Trophoblast cell (in vitro differentiated cells and primary cell): ENCODE results near the gene KLF7.

Experiments used
- DNase-seq, 2 donors: peaks; one replicate each; pipeline ENCODE4 v3.0.0-alpha.2; 2016
- H2AFZ ChIP-seq: 2 replicates; pipeline ENCODE4 v1.6.1; 2013; ENCODE audit warnings: low read length, moderate library complexity, mild to moderate bottlenecking; ENCODE audit not compliant: insufficient read depth, poor library complexity
- H2AK5ac ChIP-seq: 2 replicates; pipeline ENCODE4 v1.6.1; 2013; ENCODE audit warnings: mild to moderate bottlenecking, low read length
- H2BK120ac ChIP-seq: 2 replicates; pipeline ENCODE4 v1.6.1; 2013; ENCODE audit warnings: low read length, mild to moderate bottlenecking, moderate library complexity; ENCODE audit not compliant: insufficient read depth, poor library complexity
- H2BK12ac ChIP-seq: 2 replicates; pipeline ENCODE4 v1.6.1; 2013; ENCODE audit warnings: mild to moderate bottlenecking, low read length, moderate library complexity
- H2BK5ac ChIP-seq: 2 replicates; pipeline ENCODE4 v1.6.1; 2013; ENCODE audit warnings: low read length, low read depth, moderate library complexity, mild to moderate bottlenecking; ENCODE audit not compliant: poor library complexity
- H3K14ac ChIP-seq: 2 replicates; pipeline ENCODE4 v1.6.1; 2013; ENCODE audit warnings: mild to moderate bottlenecking, low read length
- H3K18ac ChIP-seq: 2 replicates; pipeline ENCODE4 v1.6.1; 2013; ENCODE audit warnings: mild to moderate bottlenecking, low read length
- H3K23ac ChIP-seq: 2 replicates; pipeline ENCODE4 v1.6.1; 2013; ENCODE audit warnings: low read length
- H3K27ac ChIP-seq: 2 replicates; pipeline ENCODE4 v1.5.1; 2013; ENCODE audit warnings: low read depth, mild to moderate bottlenecking, inconsistent platforms, low read length, moderate library complexity
- H3K27me3 ChIP-seq: 2 replicates; pipeline ENCODE4 v1.6.1; 2013; ENCODE audit warnings: inconsistent platforms, mild to moderate bottlenecking, low read length, moderate library complexity; ENCODE audit not compliant: insufficient read depth
- H3K36me3 ChIP-seq, 2 experiments: 1 replicate in 1 of 2; 2 replicates in 1 of 2; pipeline ENCODE4 v1.6.1; 2013; ENCODE audit warnings: low read length in 2 of 2, mild to moderate bottlenecking in 2 of 2, moderate library complexity in 1 of 2; ENCODE audit not compliant: insufficient read depth in 2 of 2, control insufficient read depth in 1 of 2
- H3K4ac ChIP-seq: 2 replicates; pipeline ENCODE4 v1.6.1; 2013; ENCODE audit warnings: low read depth, mild to moderate bottlenecking, low read length, moderate library complexity
- H3K4me1 ChIP-seq, 2 experiments: 1 replicate in 1 of 2; 2 replicates in 1 of 2; pipeline ENCODE4 v1.6.1; 2013; ENCODE audit warnings: low read length in 2 of 2, mild to moderate bottlenecking in 2 of 2, moderate library complexity in 1 of 2; ENCODE audit not compliant: insufficient read depth in 2 of 2, control insufficient read depth in 1 of 2
- H3K4me2 ChIP-seq: 2 replicates; pipeline ENCODE4 v1.6.1; 2013; ENCODE audit warnings: inconsistent platforms, mild to moderate bottlenecking, low read length, moderate library complexity
- H3K4me3 ChIP-seq: 2 replicates; pipeline ENCODE4 v1.5.1; 2013; ENCODE audit warnings: mild to moderate bottlenecking, low read depth, low read length, inconsistent platforms
- H3K79me1 ChIP-seq: one replicate; pipeline ENCODE4 v1.6.1; 2013; ENCODE audit warnings: low read length
- H3K79me2 ChIP-seq: 2 replicates; pipeline ENCODE4 v1.6.1; 2013; ENCODE audit warnings: low read length, mild to moderate bottlenecking; ENCODE audit not compliant: control insufficient read depth, insufficient read depth, poor library complexity
- H3K9ac ChIP-seq: 2 replicates; pipeline ENCODE4 v1.6.1; 2013; ENCODE audit warnings: mild to moderate bottlenecking, low read length
- H3K9me3 ChIP-seq: 2 replicates; pipeline ENCODE4 v1.6.1; 2013; ENCODE audit warnings: low read depth, mild to moderate bottlenecking, control low read depth, inconsistent platforms, low read length; ENCODE audit not compliant: insufficient read depth
- H4K12ac ChIP-seq: 2 replicates; pipeline ENCODE4 v1.6.1; 2013; ENCODE audit warnings: low read depth, mild to moderate bottlenecking, low read length, moderate library complexity
- H4K8ac ChIP-seq: 2 replicates; pipeline ENCODE4 v1.6.1; 2013; ENCODE audit warnings: low read depth, mild to moderate bottlenecking, low read length, moderate library complexity
- H4K91ac ChIP-seq: one replicate; pipeline ENCODE4 v1.6.1; 2013; ENCODE audit warnings: low read depth, mild to moderate bottlenecking, low read length, moderate library complexity
- WGBS: extraction: QIAGEN DNeasy Blood & Tissue Kit; methylation state at CpG from one replicate; pipeline ENCODE4 v1.1.7; 2013; ENCODE audit warnings: missing lambda C conversion rate; ENCODE audit not compliant: insufficient read length, insufficient coverage; ENCODE audit errors: extremely low coverage; 5-methylcytosine and 5-hydroxymethylcytosine counted together

Gene KLF7

GRCh38 chr2:207130958-207131521 lies 34.7 kb downstream of the KLF7 start:
- WGBS, result no CpG with 5 or more reads among the region's 2 CpGs
- Histone ChIP-seq H3K14ac (no peak overlapping the region), H2BK12ac (no peak overlapping the region), H4K91ac (no peak overlapping the region), H3K36me3 (no peaks in the 10 kb centered on the region), H3K23ac (no peak overlapping the region), H3K27me3 (no peaks in the 10 kb centered on the region), H3K27ac (no peak overlapping the region), H2BK5ac (no peak overlapping the region), H3K4me3 (no peak overlapping the region), H3K9me3 (no peaks in the 10 kb centered on the region), H3K79me1 (no peaks in the 10 kb centered on the region), H3K4ac (no peak overlapping the region), H3K18ac (no peak overlapping the region), H2AK5ac (no peak overlapping the region), H4K12ac (no peak overlapping the region), H3K4me1 (peaks cover 12% of the 10 kb centered on the region in 2 experiments), H2AFZ (no peak overlapping the region), H3K4me2 (no peak overlapping the region), H3K9ac (no peak overlapping the region), H3K79me2 (peaks cover 2% of the 10 kb centered on the region), H2BK120ac (no peak overlapping the region), H4K8ac (no peak overlapping the region)
- DNase-seq, result no peak

- WGBS, result 100% methylated on average over 2 of the region's 4 CpGs
- Histone ChIP-seq H3K23ac (no peak overlapping the region), H2AK5ac (no peak overlapping the region), H3K4me1 (peaks cover 12% of the 10 kb centered on the region in 2 experiments), H4K12ac (no peak overlapping the region), H3K4me3 (no peak overlapping the region), H2BK5ac (no peak overlapping the region), H4K8ac (no peak overlapping the region), H3K36me3 (no peaks in the 10 kb centered on the region), H3K79me1 (no peaks in the 10 kb centered on the region), H3K9me3 (no peaks in the 10 kb centered on the region), H2AFZ (no peak overlapping the region), H3K18ac (no peak overlapping the region), H2BK120ac (no peak overlapping the region), H3K4me2 (no peak overlapping the region), H3K14ac (no peak overlapping the region), H2BK12ac (no peak overlapping the region), H3K4ac (no peak overlapping the region), H4K91ac (no peak overlapping the region), H3K9ac (no peak overlapping the region), H3K27me3 (no peaks in the 10 kb centered on the region), H3K27ac (no peak overlapping the region), H3K79me2 (peaks cover 2% of the 10 kb centered on the region)
- no peak for DNase-seq
These were observed 35.9 kb downstream of the KLF7 start for GRCh38 chr2:207129821-207130220.

GRCh38 chr2:207128867-207129266 lies 36.9 kb downstream of the KLF7 start:
- Histone ChIP-seq H3K4me2 (no peak overlapping the region), H3K36me3 (peaks cover 4 to 5% of the 10 kb centered on the region in 2 experiments), H2BK12ac (no peak overlapping the region), H3K18ac (no peak overlapping the region), H4K8ac (no peak overlapping the region), H3K4me1 (peaks cover 6% of the 10 kb centered on the region in 2 experiments), H3K79me1 (no peaks in the 10 kb centered on the region), H3K23ac (no peak overlapping the region), H3K9me3 (no peaks in the 10 kb centered on the region), H3K27me3 (no peaks in the 10 kb centered on the region), H3K4me3 (no peak overlapping the region), H2BK5ac (no peak overlapping the region), H2AK5ac (no peak overlapping the region), H3K27ac (no peak overlapping the region), H2BK120ac (no peak overlapping the region), H2AFZ (no peak overlapping the region), H4K12ac (no peak overlapping the region), H3K79me2 (peaks cover 2% of the 10 kb centered on the region), H3K14ac (no peak overlapping the region), H3K4ac (no peak overlapping the region), H3K9ac (no peak overlapping the region), H4K91ac (no peak overlapping the region)
- DNase-seq, result no peak
- no CpG with 5 or more reads among the region's 4 CpGs for WGBS

- H3K4me3 ChIP-seq, result no peak overlapping the region
- H2BK120ac ChIP-seq, result no peak overlapping the region
- H3K79me2 ChIP-seq, result no peaks in the 10 kb centered on the region
- H3K79me1 ChIP-seq, result peaks cover 2% of the 10 kb centered on the region
- H2BK12ac ChIP-seq, result no peak overlapping the region
- no peak overlapping the region for H4K91ac ChIP-seq
- no CpG with 5 or more reads among the region's 4 CpGs for WGBS
- H4K8ac ChIP-seq, result no peak overlapping the region
- no peak overlapping the region for H3K4ac ChIP-seq
- no peak for DNase-seq
- H4K12ac ChIP-seq, result no peak overlapping the region
- no peak overlapping the region for H3K18ac ChIP-seq
- H3K36me3 ChIP-seq, result peaks cover 8 to 10% of the 10 kb centered on the region in 2 experiments
- H2AK5ac ChIP-seq, result no peak overlapping the region
- no peak overlapping the region for H3K23ac ChIP-seq
- H3K4me2 ChIP-seq, result no peak overlapping the region
- no peaks in the 10 kb centered on the region for H3K9me3 ChIP-seq
- no peak overlapping the region for H2AFZ ChIP-seq
- no peak overlapping the region for H3K27ac ChIP-seq
- H3K9ac ChIP-seq, result no peak overlapping the region
- H2BK5ac ChIP-seq, result no peak overlapping the region
- H3K4me1 ChIP-seq, result peaks cover 3 to 4% of the 10 kb centered on the region in 2 experiments
- H3K14ac ChIP-seq, result no peak overlapping the region
- H3K27me3 ChIP-seq, result no peaks in the 10 kb centered on the region
These were observed 38.9 kb downstream of the KLF7 start for GRCh38 chr2:207126724-207127308.
